GM03348 (cell line): ENCODE results near the gene CD47.

ENCODE experiments used
- DNase-seq: peaks from one replicate; pipeline ENCODE4 v3.0.0; 2012; ENCODE audit warnings: low spot score

Gene CD47

DNA sequence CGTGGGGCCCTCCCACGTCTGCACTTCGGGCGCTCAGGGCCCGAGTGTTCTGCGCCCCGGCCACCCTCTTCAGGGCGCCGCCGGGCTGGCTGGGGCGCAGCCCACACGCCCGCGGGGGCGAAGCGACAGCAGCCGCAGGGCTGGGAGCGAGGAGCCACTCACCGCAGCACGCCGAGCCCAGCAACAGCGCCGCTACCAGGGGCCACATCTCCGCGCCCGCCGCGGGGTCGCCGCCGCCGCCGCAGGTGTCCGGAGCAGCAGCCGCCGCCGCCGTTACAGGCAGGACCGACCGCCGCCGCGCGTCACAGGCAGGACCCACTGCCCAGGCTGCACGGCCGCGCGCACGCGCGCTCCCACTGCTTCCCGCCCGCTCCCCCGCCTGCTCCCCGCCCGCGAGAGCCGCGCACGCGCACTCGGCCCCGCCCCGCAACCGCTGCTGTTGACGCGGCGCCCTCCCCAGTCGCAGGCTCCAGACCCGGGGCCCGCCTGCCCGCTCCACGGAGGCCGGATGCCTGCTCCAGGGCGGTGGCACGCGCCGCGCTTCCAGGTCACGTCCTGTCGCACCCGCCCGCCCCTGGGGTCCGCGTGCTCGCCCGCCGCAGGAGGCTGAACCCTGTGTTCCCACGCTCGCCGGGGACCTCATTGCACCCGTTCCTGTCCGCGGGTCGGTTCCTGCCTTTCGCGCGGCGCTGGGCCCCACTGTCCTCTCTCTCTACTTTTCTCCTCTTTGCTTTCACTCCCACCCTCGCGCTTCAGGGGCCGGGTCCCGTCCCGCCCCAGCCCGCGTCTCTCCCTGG is at the start of gene CD47:
TSS of gene CD47 (minus strand) at position 331 of the 797 bp plus-strand sequence. CDS start at position 208, 123 bp downstream.
- DNase-seq, result peak; percentile 100

DNA sequence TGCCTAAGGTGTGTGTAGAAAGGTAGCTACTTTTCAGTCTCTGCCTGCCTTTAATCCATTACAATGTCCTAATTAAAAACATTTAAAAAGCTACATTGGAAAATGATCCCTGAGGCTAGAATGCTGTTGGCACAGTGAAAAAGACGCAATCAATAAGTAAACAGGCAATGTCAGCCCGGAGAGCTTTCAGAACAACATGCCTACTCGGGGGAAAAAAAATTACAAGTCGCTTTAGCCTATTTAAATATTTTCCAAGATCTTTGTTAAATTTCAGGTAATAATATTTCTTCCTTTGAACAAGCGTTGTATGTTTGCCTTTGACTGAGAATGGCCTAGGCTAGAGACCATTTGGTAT is 46.6 kb upstream of the CD47 start:
- DNase-seq, result no peak

DNA sequence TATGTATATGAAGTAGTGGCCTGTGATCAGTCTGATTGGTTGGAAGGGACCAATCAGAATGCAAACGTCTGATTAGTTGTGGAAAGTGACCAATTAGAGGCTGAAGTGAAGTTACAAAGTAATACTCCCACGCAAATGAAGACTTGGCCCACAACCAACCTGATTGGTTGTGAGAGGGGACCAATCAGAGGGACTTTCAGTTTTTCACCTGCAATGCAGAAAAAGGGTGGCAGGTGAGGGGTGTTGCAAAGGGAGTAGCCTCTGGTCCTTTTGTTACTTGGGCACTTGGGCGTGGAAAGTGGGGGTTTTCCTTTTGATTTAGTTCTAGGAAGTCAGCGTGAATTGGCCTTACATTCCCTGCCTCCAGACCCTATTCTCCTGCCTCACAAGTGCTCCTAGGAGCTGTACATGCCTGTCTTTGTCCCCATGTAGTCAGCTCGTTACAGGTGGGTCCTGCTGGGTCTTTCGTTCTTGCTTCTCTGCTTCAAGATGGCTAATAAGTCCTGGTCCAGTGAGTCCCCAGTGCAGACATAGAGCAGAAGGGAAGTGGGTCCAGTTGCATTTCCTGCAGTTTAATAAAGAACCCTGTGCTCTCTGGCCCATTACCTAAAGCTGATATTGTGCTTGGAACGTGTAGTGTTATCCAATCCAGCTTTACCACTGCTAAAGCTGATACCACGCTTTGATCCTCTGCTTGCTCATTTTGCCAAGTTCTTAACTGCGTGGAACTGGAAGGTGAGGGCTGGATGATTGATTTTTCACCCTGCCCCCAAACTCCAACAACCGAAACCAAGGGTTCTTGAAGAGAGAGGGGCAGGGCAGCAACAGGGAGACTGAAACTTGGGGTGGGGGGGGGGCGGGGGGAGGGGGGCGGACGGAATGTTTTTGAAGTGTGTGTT is 46.0 kb upstream of the CD47 start:
- DNase-seq, result no peak

DNA sequence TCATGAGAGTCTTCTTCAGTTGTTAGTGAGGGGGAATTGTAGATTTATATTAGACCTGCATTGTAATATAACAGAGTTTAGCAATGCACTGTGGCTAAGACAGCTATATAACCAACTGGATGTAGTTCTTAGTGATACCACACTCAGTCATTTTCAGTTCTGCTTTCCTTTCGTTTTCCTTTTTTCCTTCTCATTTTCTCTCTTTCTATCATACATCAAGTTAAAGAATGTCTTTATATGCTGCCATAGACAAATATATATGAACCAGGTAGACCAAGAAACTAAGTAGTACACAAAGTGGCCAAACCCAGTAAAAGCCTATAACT is 43.7 kb upstream of the CD47 start:
- DNase-seq, result no peak

DNA sequence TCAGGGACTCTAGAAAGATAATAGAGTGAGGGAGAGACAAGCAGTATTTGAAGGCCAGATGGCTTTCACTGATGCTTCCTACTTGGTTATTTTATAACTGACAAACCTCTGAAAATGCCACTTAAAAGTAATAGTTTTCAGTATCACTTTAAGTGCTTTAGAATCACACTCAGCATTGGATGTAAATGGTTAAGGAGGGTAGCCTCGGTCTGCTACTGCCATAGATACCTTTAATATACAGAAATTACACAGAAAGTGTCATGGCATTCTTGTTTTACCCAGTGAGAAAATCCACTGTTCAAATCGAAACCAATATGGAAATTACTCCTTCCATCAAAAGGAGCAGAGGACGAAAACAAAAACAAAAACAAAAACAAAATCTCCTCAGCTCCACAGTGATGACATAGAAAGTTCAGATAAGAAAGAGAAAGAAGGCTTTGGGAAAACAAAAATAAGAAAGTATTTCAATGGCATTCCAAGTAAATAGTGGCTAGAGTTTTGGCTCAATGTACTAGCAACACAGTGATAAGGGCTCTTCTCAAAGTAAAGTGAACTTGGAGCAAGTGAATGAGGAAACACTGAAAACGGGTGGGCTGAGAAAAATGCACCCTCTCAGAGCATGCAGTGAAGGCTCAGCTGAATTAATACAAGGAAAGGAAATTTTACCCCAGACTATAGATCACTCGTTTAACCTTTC is 43.2 kb upstream of the CD47 start:
- DNase-seq, result no peak

DNA sequence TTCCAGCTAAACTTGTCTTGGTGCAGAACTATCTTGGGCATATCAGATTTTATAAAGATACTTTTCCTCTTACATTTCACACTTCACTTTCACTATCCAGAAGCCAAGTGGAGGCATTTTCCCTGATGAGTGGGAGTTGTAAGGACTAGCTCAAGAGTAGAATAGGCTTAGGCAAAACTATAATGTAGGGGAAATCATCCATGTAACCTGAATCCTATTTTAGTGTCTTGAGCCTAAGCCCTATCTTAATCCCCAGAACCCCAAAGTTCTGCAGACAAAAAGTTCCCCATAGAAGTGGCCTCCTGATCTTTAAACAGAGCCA is 42.2 kb upstream of the CD47 start:
- no peak for DNase-seq

DNA sequence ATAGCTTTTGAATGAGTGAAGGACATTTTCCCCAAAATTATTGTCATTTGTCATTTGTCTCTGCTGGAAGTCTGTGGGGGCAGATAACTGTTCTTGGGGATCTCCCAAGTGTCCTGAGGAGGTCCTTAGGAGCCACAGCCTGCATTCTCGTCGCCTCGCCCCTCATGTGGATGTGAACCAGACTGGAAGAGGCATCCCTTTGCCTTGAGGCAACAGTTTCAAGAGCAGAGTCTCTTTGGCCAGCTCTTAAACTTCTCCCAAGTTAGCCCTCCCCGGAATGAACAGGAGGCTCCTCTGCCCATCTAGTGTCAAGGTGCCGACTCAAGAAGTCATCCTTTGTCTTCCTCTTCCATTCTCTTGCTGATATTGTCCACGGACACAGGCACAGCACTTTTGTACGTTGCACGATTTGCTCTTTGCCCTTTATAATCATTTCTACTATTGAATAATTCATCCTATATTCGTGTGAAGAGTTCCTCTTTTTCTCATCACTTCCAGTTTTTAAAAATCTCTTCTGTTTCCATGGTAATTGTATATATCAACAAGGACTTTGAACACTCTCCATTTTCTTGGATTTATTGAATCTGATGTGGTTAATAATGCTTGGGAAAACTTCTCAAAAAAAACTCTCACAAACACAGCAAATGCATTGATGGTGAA is 40.8 kb upstream of the CD47 start:
- no peak for DNase-seq

DNA sequence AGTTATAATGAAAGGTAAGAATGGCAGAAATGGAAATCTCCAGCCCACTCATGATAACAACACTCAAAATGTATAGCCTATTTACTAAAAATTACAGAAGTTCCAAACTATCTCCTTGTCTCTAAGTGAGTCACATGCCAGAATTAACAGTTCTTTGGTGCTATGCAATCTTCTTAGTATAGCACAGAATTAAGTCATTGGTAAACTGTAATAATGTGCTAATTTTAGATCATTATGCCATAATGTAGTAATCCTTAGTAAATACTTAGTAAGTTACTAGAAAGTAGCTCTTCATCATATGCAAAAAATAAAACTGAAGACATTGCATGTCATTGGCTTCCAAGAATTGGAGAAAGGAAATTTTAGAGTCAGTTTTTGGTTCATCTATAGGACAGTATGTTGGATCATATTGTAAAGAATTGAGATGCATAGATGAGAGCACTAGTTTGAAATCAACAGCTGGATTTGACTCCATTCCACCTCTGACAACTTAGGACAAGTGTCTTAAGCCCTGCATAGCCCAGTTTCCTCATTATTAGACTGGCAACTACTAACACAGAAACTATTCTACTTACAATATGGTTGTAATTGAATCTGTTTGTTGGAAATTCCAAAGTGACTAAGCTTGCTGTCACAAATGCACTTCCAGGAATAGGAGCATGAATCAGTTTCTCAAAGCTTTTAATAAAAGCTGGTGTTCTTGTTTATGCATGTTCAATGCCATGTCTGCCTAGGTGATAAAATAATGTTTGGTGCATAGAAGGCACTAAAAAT is 40.1 kb upstream of the CD47 start:
- peak; percentile 70 for DNase-seq

DNA sequence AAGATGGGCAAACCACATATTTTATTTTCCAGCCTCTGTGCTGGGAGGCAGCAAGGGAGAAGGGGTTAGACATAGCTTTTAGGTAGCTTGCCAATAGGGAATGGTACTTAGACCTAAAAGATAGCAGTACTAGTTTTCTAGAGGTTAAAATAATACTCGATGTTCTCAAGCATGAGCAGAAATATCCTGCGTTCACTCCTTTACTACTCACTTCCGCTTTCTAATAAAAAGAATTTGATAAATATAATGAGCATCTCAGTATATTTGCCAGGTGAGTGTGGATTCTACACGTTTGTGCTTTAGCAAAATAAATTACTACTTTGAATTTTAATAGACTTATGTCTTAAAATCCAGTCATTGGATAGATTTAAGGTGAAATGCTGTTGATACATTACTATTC is 39.4 kb upstream of the CD47 start:
- DNase-seq, result no peak

DNA sequence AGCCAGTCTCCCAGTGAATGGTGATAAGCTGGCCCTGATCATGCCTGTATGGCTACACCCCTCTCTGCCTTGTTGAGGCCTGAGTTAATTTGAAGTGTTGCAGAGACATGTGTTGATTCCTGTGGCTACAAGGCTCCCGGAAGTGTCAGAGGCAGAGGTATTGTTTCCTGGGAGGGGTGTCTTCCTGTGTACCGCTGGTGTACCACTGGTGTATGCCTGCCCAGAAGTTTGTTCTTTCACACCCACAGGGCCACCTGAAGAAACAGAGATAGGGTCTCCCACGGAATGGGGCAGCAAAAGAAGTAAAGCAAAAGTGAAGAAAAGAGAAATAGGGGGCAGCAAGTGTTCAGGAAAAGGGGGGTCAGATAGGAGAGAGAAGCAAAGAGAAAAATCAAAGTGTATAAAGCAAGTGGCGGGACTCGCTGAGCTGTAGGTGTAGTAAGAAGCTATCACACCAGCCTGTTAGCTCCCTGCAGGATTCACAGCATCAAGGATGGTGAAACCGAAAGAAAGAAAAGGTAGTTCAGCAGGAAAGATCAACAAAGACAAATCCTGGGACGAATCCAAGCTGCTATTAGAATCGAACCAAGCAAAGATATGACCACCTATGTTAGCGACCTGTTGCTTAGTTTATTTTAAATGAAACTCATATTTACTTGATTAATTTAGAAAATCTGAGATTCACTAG is 36.6 kb upstream of the CD47 start:
- DNase-seq, result no peak

DNA sequence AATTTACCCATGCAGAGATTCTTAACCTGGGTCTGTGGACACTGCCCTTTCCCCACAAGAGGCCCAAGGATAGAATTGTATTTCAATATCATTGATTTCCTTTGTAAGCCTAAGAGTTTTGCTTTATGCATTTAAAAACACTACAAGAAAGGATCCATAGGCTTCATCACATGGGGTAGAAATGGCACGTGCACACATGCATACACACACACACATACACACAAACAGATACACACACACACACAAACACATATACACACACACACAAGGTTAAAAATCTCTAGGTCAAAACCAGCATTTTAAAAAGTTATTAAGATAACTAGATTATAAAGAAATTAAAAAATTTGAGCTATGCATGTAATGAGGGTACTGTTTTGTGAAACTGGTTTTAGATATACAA is 35.5 kb upstream of the CD47 start:
- DNase-seq, result no peak

DNA sequence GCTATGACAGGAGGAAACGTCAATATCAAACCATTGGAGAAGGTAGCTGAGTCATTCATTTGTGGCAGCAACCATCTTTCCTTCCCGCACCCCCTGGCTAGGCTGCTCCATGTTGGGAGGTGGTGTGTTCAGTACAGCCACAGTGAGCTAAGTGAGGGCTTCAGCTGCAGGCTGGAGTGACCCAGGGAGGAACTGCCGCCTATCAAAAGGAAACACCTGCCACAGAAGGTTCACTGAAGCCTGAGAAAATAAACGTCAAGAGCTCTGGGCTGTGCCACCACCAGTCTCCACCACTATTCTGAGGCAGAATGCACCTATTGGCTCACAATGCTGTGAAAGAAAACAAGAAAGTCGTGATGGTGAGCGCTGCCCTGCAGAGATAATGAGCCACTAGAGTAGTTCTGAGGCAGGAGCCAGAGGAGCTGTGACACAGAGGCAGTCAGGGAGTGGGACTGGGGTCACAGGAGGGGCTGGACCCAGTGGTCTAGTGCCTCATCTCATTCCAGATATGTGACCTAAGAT is 34.8 kb upstream of the CD47 start:
- no peak for DNase-seq

DNA sequence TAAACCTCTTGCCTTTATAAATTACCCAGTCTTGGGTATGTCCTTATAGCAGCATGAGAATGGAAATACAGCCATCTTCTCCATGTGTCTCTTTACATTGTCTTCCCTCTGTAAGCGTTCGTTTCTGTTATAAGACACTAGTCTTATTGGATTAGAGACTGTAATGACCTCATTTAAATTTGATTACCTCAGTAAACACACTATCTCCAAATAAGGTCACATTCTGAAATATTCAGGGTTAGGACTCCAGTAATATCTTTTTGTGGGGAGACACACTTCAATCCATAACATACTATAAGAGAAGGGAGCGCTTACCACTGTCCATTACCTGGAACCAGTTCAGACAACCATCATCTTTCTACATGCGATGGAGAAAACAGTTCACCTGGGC is 34.3 kb upstream of the CD47 start:
- no peak for DNase-seq

DNA sequence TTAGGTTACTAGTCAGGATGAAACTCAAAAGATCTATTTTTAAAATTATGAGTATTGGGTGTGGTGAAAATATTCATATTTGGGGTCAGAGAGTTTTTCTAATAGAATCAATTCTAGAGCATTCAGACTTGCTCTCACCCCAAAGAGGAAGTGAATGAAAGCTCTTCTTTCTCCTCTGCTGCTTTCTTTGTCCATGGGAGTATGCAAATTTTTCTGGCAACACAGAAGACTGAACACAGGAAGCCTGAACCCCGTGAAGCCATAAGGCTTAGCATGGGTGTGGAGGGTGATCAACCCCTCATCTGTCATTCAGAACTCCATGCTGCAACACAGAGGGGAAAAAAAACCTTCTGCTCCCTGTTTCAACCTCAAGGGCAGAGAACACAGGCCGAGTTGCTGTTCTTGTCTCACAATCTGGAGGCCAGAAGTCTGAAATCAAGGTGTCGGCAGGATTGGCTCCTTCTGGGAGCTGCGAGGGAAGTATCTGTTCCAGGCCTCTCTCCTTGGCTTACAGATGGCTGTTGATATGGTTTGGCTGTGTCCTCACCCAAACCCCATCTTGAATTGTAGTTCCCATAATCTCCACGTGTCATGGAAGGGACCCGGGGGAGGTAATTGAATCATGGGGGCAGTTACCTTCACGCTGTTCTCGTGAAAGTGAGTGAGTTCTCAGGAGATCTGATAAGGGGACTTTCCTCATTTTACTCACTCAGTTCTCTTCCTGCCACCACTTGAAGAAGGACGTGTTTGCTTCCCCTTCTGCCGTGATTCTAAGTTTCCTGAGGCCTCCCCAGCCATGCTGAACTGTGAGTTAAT is 33.7 kb upstream of the CD47 start:
- no peak for DNase-seq

DNA sequence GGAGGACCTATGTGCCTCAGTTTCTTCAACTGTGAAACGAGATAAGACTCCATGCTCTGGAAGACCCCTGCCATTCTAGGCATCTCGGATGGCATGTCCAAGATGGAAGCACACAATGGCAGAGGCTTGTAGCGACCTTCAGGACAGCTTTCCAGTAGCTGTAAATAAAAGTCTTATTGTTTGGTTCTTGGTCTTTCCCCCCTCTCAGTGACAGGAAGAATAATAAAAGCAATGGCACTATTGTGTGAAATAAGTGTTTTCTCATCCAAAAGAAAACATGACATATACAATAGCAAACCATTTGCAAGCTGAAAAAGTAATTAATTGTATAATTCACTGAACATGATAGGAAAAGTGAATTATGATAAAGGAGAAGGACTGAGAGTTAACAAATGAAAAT is 32.5 kb upstream of the CD47 start:
- no peak for DNase-seq

DNA sequence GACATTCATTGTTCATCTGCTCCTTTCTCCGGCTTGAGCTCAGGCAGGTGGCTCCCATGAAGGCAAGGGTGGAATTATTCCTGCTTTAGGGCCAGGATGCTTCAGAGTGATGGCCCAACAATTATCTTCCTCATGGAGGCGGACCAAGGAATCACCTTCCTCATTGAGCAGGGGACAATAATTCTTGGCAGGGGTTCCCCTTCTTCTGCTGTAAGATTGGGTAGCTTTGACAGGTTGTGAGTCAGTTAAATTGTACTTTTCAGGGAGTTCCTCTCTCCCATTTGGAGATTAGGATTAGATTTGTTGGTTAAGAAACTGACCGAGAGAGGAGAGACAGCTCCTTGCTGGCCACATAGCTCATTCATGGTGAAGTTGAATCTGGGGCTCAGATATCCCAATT is 31.4 kb upstream of the CD47 start:
- no peak for DNase-seq

DNA sequence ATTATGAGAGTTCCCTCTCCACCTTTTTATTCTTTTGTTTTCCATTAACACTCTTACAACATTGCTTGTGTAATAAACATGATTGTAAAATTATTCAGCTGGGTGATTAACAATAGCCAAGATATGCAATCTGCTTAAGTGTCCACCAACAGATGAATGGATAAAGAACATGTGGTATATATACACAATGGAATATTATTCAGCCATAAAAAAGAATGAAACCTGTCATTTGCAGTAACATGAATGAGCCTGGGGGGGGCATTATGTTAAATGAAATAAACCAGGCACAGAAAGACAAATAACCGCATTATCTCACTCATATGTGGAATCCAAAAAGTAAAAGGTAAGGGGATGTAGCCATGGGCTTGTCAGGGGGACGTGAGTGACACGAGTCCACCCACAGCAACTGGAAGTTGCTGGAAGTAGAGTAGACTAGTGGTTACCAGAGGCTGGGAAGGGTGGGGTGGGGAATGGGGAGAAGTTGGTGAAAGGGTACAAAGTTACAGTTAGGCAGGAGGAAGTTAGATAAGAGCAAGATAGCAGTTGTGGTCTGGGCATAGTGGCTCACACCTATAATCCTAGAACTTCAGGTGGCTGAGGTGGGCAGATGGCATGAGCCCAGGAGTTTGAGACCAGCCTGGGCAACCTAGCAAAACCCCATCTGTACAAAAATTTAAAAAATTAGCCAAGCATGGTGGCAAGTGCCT is 28.7 kb upstream of the CD47 start:
- no peak for DNase-seq

DNA sequence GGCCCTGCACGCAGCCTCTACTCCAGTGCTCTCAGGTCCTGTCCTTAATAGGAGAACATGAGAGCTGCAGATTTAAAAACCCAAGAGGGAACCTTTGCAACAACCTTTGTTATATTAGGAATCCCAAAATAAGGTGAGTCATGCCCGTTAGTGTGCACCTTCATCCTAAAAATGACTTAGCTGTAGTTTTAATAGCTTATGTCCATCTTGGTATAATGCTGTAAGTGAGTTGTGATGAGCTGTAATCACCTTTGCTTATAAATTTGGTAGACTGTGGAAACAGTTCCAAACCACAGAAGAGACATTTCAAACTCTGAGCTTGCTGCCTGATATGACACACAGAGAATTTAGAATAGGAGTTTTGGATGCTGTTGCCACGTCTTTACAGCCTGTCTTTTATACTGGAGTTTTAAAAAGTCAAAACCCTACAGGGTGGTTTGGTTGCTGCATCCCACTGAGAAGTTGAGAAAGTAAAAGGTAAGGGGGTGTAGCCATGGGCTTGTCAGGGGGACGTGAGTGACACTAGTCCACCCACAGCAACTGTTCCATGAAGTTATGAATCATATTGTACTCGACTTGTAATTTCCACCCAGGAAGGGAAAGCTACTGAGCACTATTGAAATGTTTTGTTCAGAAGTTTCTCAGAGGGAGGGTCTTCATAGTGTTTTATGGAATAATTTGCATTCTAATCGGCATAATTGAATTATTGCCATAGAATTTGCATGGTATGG is 27.4 kb upstream of the CD47 start:
- DNase-seq, result no peak
